HL-60/S4 treated with phorbol 12-myristate 13-acetate at 8.2 ng/mL for 4 days and 3 days (cell line): ENCODE measurements around the gene C17orf107.

Experiments
- in situ Hi-C: fragments of 300-500 bp; cut with MboI; formaldehyde crosslinking; loops from 2 replicates; pipeline ENCODE4 v1.15.0; 2022; ENCODE audit warnings: low sequenced_read_pairs

Gene C17orf107

GRCh38 chr17:4872786-4873185, 26.6 kb upstream of the C17orf107 start:
- in situ Hi-C loops: no loop called here

- in situ Hi-C loops: loop anchor here (25.0 kb wide), 1 partner anchor 315 kb away; the partner anchor contains the start of genes GGT6 and MYBBP1A
These were observed 22.2 kb upstream of the C17orf107 start for GRCh38 chr17:4877089-4877488.

- in situ Hi-C loops: loop anchor here (25.0 kb wide), 1 partner anchor 317 kb away; the partner anchor contains the start of genes GGT6 and MYBBP1A
These were observed 19.7 kb upstream of the C17orf107 start for GRCh38 chr17:4879601-4880000.

GRCh38 chr17:4880857-4881256, 18.5 kb upstream of the C17orf107 start:
- in situ Hi-C loops: loop anchor here (10.0 to 25.0 kb wide), 2 partner anchors 166 to 319 kb away; partner anchors contain the start of genes ARRB2, GGT6 and MYBBP1A

- in situ Hi-C loops: loop anchor here (10.0 to 25.0 kb wide), 2 partner anchors 167 to 320 kb away; partner anchors contain the start of genes ARRB2, GGT6 and MYBBP1A
These were observed 17.4 kb upstream of the C17orf107 start for GRCh38 chr17:4881761-4882555.

- in situ Hi-C loops: loop anchor here (10.0 to 25.0 kb wide), 2 partner anchors 170 to 322 kb away; partner anchors contain the start of genes ARRB2, GGT6 and MYBBP1A
These were observed 14.8 kb upstream of the C17orf107 start for GRCh38 chr17:4884489-4884888.

- in situ Hi-C loops: loop anchor here (10.0 to 25.0 kb wide), 2 partner anchors 172 to 325 kb away; partner anchors contain the start of genes ARRB2, GGT6 and MYBBP1A
These were observed 12.5 kb upstream of the C17orf107 start for GRCh38 chr17:4886830-4887229.

GRCh38 chr17:4887581-4887980, 11.8 kb upstream of the C17orf107 start:
- in situ Hi-C loops: loop anchor here (10.0 to 25.0 kb wide), 2 partner anchors 173 to 325 kb away; partner anchors contain the start of genes ARRB2, GGT6 and MYBBP1A

- in situ Hi-C loops: loop anchor here (25.0 kb wide), 1 partner anchor 329 kb away; the partner anchor contains the start of genes GGT6 and MYBBP1A
These were observed 7.6 kb upstream of the C17orf107 start for GRCh38 chr17:4891411-4892410.

- in situ Hi-C loops: loop anchor here (25.0 kb wide), 1 partner anchor 330 kb away; the partner anchor contains the start of genes GGT6 and MYBBP1A
These were observed 6.7 kb upstream of the C17orf107 start for GRCh38 chr17:4892499-4893221.

- in situ Hi-C loops: loop anchor here (25.0 kb wide), 1 partner anchor 331 kb away; the partner anchor contains the start of genes GGT6 and MYBBP1A
These were observed 6.1 kb upstream of the C17orf107 start for GRCh38 chr17:4893272-4893671.

- in situ Hi-C loops: loop anchor here (25.0 kb wide), 1 partner anchor 332 kb away; the partner anchor contains the start of genes GGT6 and MYBBP1A
These were observed 5.4 kb upstream of the C17orf107 start for GRCh38 chr17:4893721-4894560.

- in situ Hi-C loops: loop anchor here (25.0 kb wide), 1 partner anchor 333 kb away; the partner anchor contains the start of genes GGT6 and MYBBP1A
These were observed 4.2 kb upstream of the C17orf107 start for GRCh38 chr17:4895121-4895520.

GRCh38 chr17:4895657-4896331, 3.5 kb upstream of the C17orf107 start:
- in situ Hi-C loops: loop anchor here (25.0 kb wide), 1 partner anchor 333 kb away; the partner anchor contains the start of genes GGT6 and MYBBP1A

- in situ Hi-C loops: loop anchor here (25.0 kb wide), 1 partner anchor 334 kb away; the partner anchor contains the start of genes GGT6 and MYBBP1A
These were observed 2.8 kb upstream of the C17orf107 start for GRCh38 chr17:4896332-4897197.

- in situ Hi-C loops: loop anchor here (25.0 kb wide), 1 partner anchor 335 kb away; the partner anchor contains the start of genes GGT6 and MYBBP1A
These were observed 2.1 kb upstream of the C17orf107 start for GRCh38 chr17:4897198-4897687.

GRCh38 chr17:4897785-4898184, 1.6 kb upstream of the C17orf107 start:
- in situ Hi-C loops: loop anchor here (25.0 kb wide), 1 partner anchor 335 kb away; the partner anchor contains the start of genes GGT6 and MYBBP1A
